ENCODE results near the gene FAT2.

The FAT2 gene

DNA sequence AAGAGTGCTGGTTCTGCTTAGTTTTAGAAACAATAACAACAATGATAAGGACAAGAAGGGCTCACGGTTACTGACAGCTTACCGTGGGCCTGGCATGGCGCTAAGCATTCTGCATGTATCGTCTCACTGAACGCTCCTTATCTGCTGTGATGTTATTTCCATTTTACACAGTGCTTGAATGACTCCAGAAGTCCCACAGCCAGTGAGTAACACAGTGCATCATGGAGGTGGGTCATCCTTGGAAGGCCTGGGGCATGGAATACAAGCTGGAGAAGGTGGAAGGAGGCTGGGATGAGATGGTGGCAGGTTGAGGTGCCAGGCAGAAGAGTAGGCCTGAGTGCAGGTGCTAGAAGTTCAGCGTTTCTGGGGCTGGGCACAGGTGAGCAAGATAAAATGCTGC lies 36.5 kb upstream of the FAT2 start:
- H3K27me3 ChIP-seq (ENCODE audit: insufficient read depth, low read length) = peaks cover 5% of the 10 kb centered on the region; the same call in 1 of the 2 replicates
- H2AFZ ChIP-seq (ENCODE audit: low read length, unreplicated experiment) = no peak overlapping the region
- no peak overlapping the region for H3K27ac ChIP-seq (ENCODE audit: low read depth, low read length)
- no peaks in the 10 kb centered on the region for H3K36me3 ChIP-seq (ENCODE audit: insufficient read depth, low read length)
- H3K4me1 ChIP-seq (ENCODE audit: control insufficient read depth, insufficient read depth, low read length, unreplicated experiment) = peaks cover 24% of the 10 kb centered on the region
- H3K79me2 ChIP-seq (ENCODE audit: control insufficient read depth, insufficient read depth, low read length, unreplicated experiment) = no peaks in the 10 kb centered on the region
- no peak overlapping the region for H3K4me3 ChIP-seq (ENCODE audit: low read depth, low read length)

GRCh38 chr5:151625285-151625684 lies 34.2 kb upstream of the FAT2 start:
- H3K4me3 ChIP-seq (ENCODE audit: low read depth, low read length) = no peak overlapping the region

GRCh38 chr5:151624476-151624875 lies 33.3 kb upstream of the FAT2 start:
- H3K36me3 ChIP-seq (ENCODE audit: insufficient read depth, low read length) = no peaks in the 10 kb centered on the region
- H3K27ac ChIP-seq (ENCODE audit: low read depth, low read length) = no peak overlapping the region
- no peak overlapping the region for H3K4me3 ChIP-seq (ENCODE audit: low read depth, low read length)
- H3K4me1 ChIP-seq (ENCODE audit: control insufficient read depth, insufficient read depth, low read length, unreplicated experiment) = peaks cover 15% of the 10 kb centered on the region
- H3K79me2 ChIP-seq (ENCODE audit: control insufficient read depth, insufficient read depth, low read length, unreplicated experiment) = no peaks in the 10 kb centered on the region
- H2AFZ ChIP-seq (ENCODE audit: low read length, unreplicated experiment) = peak overlapping the region; percentile 71
- H3K27me3 ChIP-seq (ENCODE audit: insufficient read depth, low read length) = peaks cover 36% of the 10 kb centered on the region

More at GRCh38 chr5:151625285-151625684, 34.2 kb upstream of the FAT2 start:
- Histone ChIP-seq H3K79me2 (ENCODE audit: control insufficient read depth, insufficient read depth, low read length, unreplicated experiment) (no peaks in the 10 kb centered on the region), H3K36me3 (ENCODE audit: insufficient read depth, low read length) (no peaks in the 10 kb centered on the region), H2AFZ (ENCODE audit: low read length, unreplicated experiment) (no peak overlapping the region), H3K27ac (ENCODE audit: low read depth, low read length) (no peak overlapping the region), H3K27me3 (ENCODE audit: insufficient read depth, low read length) (peaks cover 28% of the 10 kb centered on the region), H3K4me1 (ENCODE audit: control insufficient read depth, insufficient read depth, low read length, unreplicated experiment) (peaks cover 23% of the 10 kb centered on the region)

- peaks cover 54% of the 10 kb centered on the region for H3K27me3 ChIP-seq (ENCODE audit: insufficient read depth, low read length)
- H3K79me2 ChIP-seq (ENCODE audit: control insufficient read depth, insufficient read depth, low read length, unreplicated experiment) = no peaks in the 10 kb centered on the region
- no peaks in the 10 kb centered on the region for H3K36me3 ChIP-seq (ENCODE audit: insufficient read depth, low read length)
- H2AFZ ChIP-seq (ENCODE audit: low read length, unreplicated experiment) = no peak overlapping the region
- H3K4me1 ChIP-seq (ENCODE audit: control insufficient read depth, insufficient read depth, low read length, unreplicated experiment) = no peaks in the 10 kb centered on the region
- no peak overlapping the region for H3K27ac ChIP-seq (ENCODE audit: low read depth, low read length)
- no peak overlapping the region for H3K4me3 ChIP-seq (ENCODE audit: low read depth, low read length)
These were observed 31.4 kb upstream of the FAT2 start for GRCh38 chr5:151622367-151623088.

GRCh38 chr5:151620461-151620840 lies 29.3 kb upstream of the FAT2 start:
- Histone ChIP-seq H2AFZ (ENCODE audit: low read length, unreplicated experiment) (no peak overlapping the region), H3K4me3 (ENCODE audit: low read depth, low read length) (no peak overlapping the region), H3K27me3 (ENCODE audit: insufficient read depth, low read length) (peaks cover 68% of the 10 kb centered on the region), H3K36me3 (ENCODE audit: insufficient read depth, low read length) (no peaks in the 10 kb centered on the region), H3K27ac (ENCODE audit: low read depth, low read length) (no peak overlapping the region), H3K4me1 (ENCODE audit: control insufficient read depth, insufficient read depth, low read length, unreplicated experiment) (no peaks in the 10 kb centered on the region), H3K79me2 (ENCODE audit: control insufficient read depth, insufficient read depth, low read length, unreplicated experiment) (no peaks in the 10 kb centered on the region)

- Histone ChIP-seq H3K4me1 (ENCODE audit: control insufficient read depth, insufficient read depth, low read length, unreplicated experiment) (no peaks in the 10 kb centered on the region), H3K4me3 (ENCODE audit: low read depth, low read length) (no peak overlapping the region), H3K27me3 (ENCODE audit: insufficient read depth, low read length) (peaks cover 70% of the 10 kb centered on the region), H3K36me3 (ENCODE audit: insufficient read depth, low read length) (no peaks in the 10 kb centered on the region), H3K27ac (ENCODE audit: low read depth, low read length) (no peak overlapping the region), H3K79me2 (ENCODE audit: control insufficient read depth, insufficient read depth, low read length, unreplicated experiment) (no peaks in the 10 kb centered on the region), H2AFZ (ENCODE audit: low read length, unreplicated experiment) (no peak overlapping the region)
These were observed 28.8 kb upstream of the FAT2 start for GRCh38 chr5:151619812-151620460.

GRCh38 chr5:151618907-151619306 lies 27.8 kb upstream of the FAT2 start:
- H2AFZ ChIP-seq (ENCODE audit: low read length, unreplicated experiment) = no peak overlapping the region
- no peaks in the 10 kb centered on the region for H3K79me2 ChIP-seq (ENCODE audit: control insufficient read depth, insufficient read depth, low read length, unreplicated experiment)
- no peak overlapping the region for H3K27ac ChIP-seq (ENCODE audit: low read depth, low read length)
- no peak overlapping the region for H3K4me3 ChIP-seq (ENCODE audit: low read depth, low read length)
- no peaks in the 10 kb centered on the region for H3K36me3 ChIP-seq (ENCODE audit: insufficient read depth, low read length)
- no peaks in the 10 kb centered on the region for H3K4me1 ChIP-seq (ENCODE audit: control insufficient read depth, insufficient read depth, low read length, unreplicated experiment)
- peaks cover 80% of the 10 kb centered on the region for H3K27me3 ChIP-seq (ENCODE audit: insufficient read depth, low read length)

DNA sequence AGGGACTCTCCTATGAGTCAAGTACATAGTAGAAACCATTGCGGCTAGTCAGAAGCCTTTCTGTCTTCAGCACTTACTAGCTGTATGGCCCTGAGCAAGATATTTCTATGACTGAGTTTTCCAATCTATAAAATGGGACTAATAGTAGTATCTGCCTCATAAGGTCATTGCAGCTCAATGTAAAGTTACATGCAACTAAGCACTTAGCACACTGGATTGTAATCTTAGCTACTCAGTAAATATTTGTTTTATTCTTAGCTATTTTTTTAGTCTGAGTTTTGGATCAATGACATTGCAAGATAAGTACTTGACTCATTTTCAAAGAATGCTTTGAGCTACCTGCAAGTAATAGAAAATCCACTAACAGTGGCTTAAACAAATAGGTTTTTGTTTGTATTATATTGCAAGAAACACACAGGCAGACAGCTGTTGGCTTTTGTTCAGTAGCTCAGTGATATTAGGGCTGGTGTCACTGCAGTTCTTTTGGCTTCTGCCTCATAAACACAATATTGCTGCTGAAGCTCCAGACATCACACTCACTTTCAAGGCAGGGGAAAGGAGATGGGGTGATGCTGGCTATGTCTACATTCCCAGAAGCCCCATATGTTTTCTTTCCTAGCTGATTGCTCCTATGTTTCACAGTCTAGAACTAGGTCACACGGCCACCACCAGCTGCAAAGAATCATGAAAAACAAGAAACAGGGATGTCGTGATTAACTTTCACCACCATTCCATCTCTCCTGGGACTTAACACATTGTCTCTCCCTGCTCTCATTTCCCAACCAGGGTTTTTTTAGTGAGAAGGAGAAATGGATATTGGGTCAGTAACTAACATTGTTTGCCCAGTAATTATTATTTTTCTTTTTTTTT lies 26.9 kb upstream of the FAT2 start:
- Histone ChIP-seq H3K4me3 (ENCODE audit: low read depth, low read length) (no peak overlapping the region), H3K27ac (ENCODE audit: low read depth, low read length) (no peak overlapping the region), H3K79me2 (ENCODE audit: control insufficient read depth, insufficient read depth, low read length, unreplicated experiment) (no peaks in the 10 kb centered on the region), H3K27me3 (ENCODE audit: insufficient read depth, low read length) (peaks cover 82% of the 10 kb centered on the region), H3K4me1 (ENCODE audit: control insufficient read depth, insufficient read depth, low read length, unreplicated experiment) (no peaks in the 10 kb centered on the region), H3K36me3 (ENCODE audit: insufficient read depth, low read length) (no peaks in the 10 kb centered on the region), H2AFZ (ENCODE audit: low read length, unreplicated experiment) (no peak overlapping the region)

GRCh38 chr5:151617383-151617840 lies 26.3 kb upstream of the FAT2 start:
- no peaks in the 10 kb centered on the region for H3K36me3 ChIP-seq (ENCODE audit: insufficient read depth, low read length)
- no peak overlapping the region for H3K4me3 ChIP-seq (ENCODE audit: low read depth, low read length)
- H3K27ac ChIP-seq (ENCODE audit: low read depth, low read length) = no peak overlapping the region
- no peak overlapping the region for H2AFZ ChIP-seq (ENCODE audit: low read length, unreplicated experiment)
- peaks cover 77% of the 10 kb centered on the region for H3K27me3 ChIP-seq (ENCODE audit: insufficient read depth, low read length)
- no peaks in the 10 kb centered on the region for H3K79me2 ChIP-seq (ENCODE audit: control insufficient read depth, insufficient read depth, low read length, unreplicated experiment)
- no peaks in the 10 kb centered on the region for H3K4me1 ChIP-seq (ENCODE audit: control insufficient read depth, insufficient read depth, low read length, unreplicated experiment)

- H3K27me3 ChIP-seq (ENCODE audit: insufficient read depth, low read length) = peaks cover 65% of the 10 kb centered on the region
- H3K4me3 ChIP-seq (ENCODE audit: low read depth, low read length) = no peak overlapping the region
- no peak overlapping the region for H3K27ac ChIP-seq (ENCODE audit: low read depth, low read length)
- no peaks in the 10 kb centered on the region for H3K36me3 ChIP-seq (ENCODE audit: insufficient read depth, low read length)
- no peaks in the 10 kb centered on the region for H3K79me2 ChIP-seq (ENCODE audit: control insufficient read depth, insufficient read depth, low read length, unreplicated experiment)
- H3K4me1 ChIP-seq (ENCODE audit: control insufficient read depth, insufficient read depth, low read length, unreplicated experiment) = no peaks in the 10 kb centered on the region
- H2AFZ ChIP-seq (ENCODE audit: low read length, unreplicated experiment) = no peak overlapping the region
These were observed 24.3 kb upstream of the FAT2 start for GRCh38 chr5:151615431-151615830.

All from ACC112 (cell line).